Neural progenitor cell (in vitro differentiated cells): Measurements from ENCODE around the gene ANKS1B. TPM values are rescaled to one million over a fixed set of nuclear protein-coding genes. Genes with fewer than 3 reads are reported as not detected.

Experiments used
- DNase-seq: peaks from one replicate; pipeline ENCODE4 v3.0.0-alpha.2; 2016; ENCODE audit warnings: low spot score
- H2AFZ ChIP-seq: fragments of 200-600 bp; sonication (generic); replicated peaks from 2 replicates; pipeline ENCODE4 v1.6.1; 2016; ENCODE audit warnings: antibody characterized with exemption
- H3F3A ChIP-seq: fragments of 200-600 bp; sonication (generic); 2 replicates; pipeline ENCODE4 v1.6.1; 2016; ENCODE audit warnings: antibody characterized with exemption, low read depth
- H3K27ac ChIP-seq: fragments of 200-600 bp; sonication (generic); 2 replicates; pipeline ENCODE4 v1.5.1; 2016; ENCODE audit warnings: mild to moderate bottlenecking
- H3K27me3 ChIP-seq: fragments of 200-600 bp; sonication (generic); 2 replicates; pipeline ENCODE4 v1.6.1; 2016; ENCODE audit warnings: mild to moderate bottlenecking, moderate library complexity
- H3K36me3 ChIP-seq: fragments of 200-600 bp; sonication (generic); 2 replicates; pipeline ENCODE4 v1.5.1; 2016
- H3K4me1 ChIP-seq: fragments of 200-600 bp; sonication (generic); 2 replicates; pipeline ENCODE4 v1.6.1; 2016; ENCODE audit warnings: mixed run types
- H3K4me2 ChIP-seq: fragments of 200-600 bp; sonication (generic); 2 replicates; pipeline ENCODE4 v1.6.1; 2016
- H3K4me3 ChIP-seq: fragments of 200-600 bp; sonication (generic); 2 replicates; pipeline ENCODE4 v1.5.1; 2016
- H3K79me2 ChIP-seq: fragments of 200-600 bp; sonication (generic); 2 replicates; pipeline ENCODE4 v1.6.1; 2016; ENCODE audit warnings: low read depth
- H3K9ac ChIP-seq: fragments of 200-600 bp; sonication (generic); 2 replicates; pipeline ENCODE4 v1.6.1; 2016
- H3K9me3 ChIP-seq: fragments of 200-600 bp; sonication (generic); 2 replicates; pipeline ENCODE4 v1.5.1; 2016; ENCODE audit warnings: low read depth
- H4K20me1 ChIP-seq: fragments of 200-600 bp; sonication (generic); 2 replicates; pipeline ENCODE4 v1.6.1; 2016; ENCODE audit warnings: low read depth
- H3K27ac Mint-ChIP-seq: 3 replicates; pipeline ENCODE4 v1.8.0; 2021; ENCODE audit warnings: mixed read lengths
- H3K27me3 Mint-ChIP-seq: 2 replicates; pipeline ENCODE4 v1.8.0; 2022; ENCODE audit warnings: low read depth, mild to moderate bottlenecking, inconsistent platforms, moderate library complexity, mixed read lengths; ENCODE audit not compliant: insufficient read depth
- H3K36me3 Mint-ChIP-seq: 3 replicates; pipeline ENCODE4 v1.8.0; 2021; ENCODE audit warnings: mixed read lengths
- H3K4me1 Mint-ChIP-seq: 3 replicates; pipeline ENCODE4 v1.8.0; 2021; ENCODE audit warnings: mixed read lengths
- H3K4me3 Mint-ChIP-seq: 3 replicates; pipeline ENCODE4 v1.8.0; 2021; ENCODE audit warnings: mild to moderate bottlenecking, moderate library complexity, mixed read lengths
- H3K9me3 Mint-ChIP-seq: 3 replicates; pipeline ENCODE4 v1.8.0; 2020; ENCODE audit warnings: mixed read lengths
- EZH2 ChIP-seq: fragments of 200-600 bp; sonication (generic); IDR thresholded peaks from 2 replicates; pipeline ENCODE4 v1.6.1; 2017; ENCODE audit warnings: antibody characterized with exemption, mild to moderate bottlenecking, moderate library complexity
- EZH2phosphoT487 ChIP-seq: fragments of 200-600 bp; sonication (generic); IDR thresholded peaks from 2 replicates; pipeline ENCODE4 v1.6.1; 2017; ENCODE audit warnings: antibody characterized with exemption
- total RNA-seq: library from RNA; depleted of rRNA; stranded (reverse); fragments of >200 nt; gene quantifications from 2 replicates; pipeline ENCODE4 v1.2.3, GENCODE V29; 2015; ENCODE audit warnings: low replicate concordance
- TF ChIP-seq, protein P1 (sequence below): fragments of 200-600 bp; sonication (generic); IDR thresholded peaks from 2 replicates; pipeline ENCODE4 v1.5.1; 2017; ENCODE audit warnings: antibody characterized with exemption, mild to moderate bottlenecking

Gene ANKS1B
- total RNA-seq, 1 donor from 2014 or later = 7.9 TPM

DNA sequence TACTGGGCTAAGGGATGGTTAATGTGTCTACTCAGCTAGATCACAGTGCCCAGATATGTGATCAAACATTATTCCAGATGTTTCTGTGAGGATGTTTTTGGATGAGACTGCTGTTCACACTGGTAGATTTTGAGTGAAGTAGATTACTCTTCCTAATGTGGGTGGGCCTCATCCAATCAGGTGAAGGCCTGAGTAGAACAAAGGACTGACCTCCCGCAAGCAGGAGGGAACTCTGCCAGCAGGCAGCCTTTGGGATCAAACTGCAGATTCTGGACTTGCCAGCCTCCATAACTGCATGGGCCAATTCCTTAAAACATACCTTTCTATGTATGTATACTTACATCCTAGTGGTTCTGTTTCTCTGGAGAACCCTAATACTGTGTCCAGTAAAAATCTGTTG, 1120.4 kb downstream of the ANKS1B start:
- H3K27me3 Mint-ChIP-seq = no peaks in the 10 kb centered on the region
- no peaks in the 10 kb centered on the region for H4K20me1 ChIP-seq

DNA sequence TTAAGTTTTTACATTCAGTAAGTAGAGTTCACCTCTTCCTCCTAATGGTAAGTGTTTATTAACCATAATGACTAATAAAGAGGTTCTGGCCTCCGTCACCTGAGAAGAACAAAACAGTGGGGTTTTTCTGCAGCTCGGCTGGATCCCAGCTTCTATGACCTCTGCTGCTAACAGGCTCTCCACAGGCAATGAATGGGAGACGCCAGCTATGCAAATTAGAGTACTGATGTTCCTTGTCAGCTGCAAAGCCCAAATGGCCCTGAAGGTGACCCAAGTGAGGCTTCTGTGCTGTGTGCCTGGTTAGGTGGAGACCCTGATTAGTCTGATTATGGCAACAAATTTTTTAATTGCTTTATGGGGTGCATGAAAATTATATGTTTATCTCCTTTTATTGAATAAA, 1121.6 kb downstream of the ANKS1B start:
- Histone ChIP-seq H3K79me2 (no peaks in the 10 kb centered on the region), H3K4me2 (peak overlapping the region; percentile 45), H2AFZ (no peak overlapping the region), H3F3A (no peaks in the 10 kb centered on the region), H3K4me1 (peaks cover 34% of the 10 kb centered on the region), H3K9ac (no peak overlapping the region), H3K9me3 (no peaks in the 10 kb centered on the region), H4K20me1 (no peaks in the 10 kb centered on the region), H3K27me3 (no peaks in the 10 kb centered on the region), H3K4me3 (no peak overlapping the region), H3K27ac (no peak overlapping the region), H3K36me3 (no peaks in the 10 kb centered on the region)
- peaks cover 2% of the 10 kb centered on the region for H3K9me3 Mint-ChIP-seq
- H3K4me3 Mint-ChIP-seq = no peak overlapping the region
- DNase-seq = peak; percentile 57
- no peaks in the 10 kb centered on the region for H3K27me3 Mint-ChIP-seq
- TF ChIP-seq EZH2 (no peak), EZH2phosphoT487 (no peak)
- TF ChIP-seq, protein P1, sequence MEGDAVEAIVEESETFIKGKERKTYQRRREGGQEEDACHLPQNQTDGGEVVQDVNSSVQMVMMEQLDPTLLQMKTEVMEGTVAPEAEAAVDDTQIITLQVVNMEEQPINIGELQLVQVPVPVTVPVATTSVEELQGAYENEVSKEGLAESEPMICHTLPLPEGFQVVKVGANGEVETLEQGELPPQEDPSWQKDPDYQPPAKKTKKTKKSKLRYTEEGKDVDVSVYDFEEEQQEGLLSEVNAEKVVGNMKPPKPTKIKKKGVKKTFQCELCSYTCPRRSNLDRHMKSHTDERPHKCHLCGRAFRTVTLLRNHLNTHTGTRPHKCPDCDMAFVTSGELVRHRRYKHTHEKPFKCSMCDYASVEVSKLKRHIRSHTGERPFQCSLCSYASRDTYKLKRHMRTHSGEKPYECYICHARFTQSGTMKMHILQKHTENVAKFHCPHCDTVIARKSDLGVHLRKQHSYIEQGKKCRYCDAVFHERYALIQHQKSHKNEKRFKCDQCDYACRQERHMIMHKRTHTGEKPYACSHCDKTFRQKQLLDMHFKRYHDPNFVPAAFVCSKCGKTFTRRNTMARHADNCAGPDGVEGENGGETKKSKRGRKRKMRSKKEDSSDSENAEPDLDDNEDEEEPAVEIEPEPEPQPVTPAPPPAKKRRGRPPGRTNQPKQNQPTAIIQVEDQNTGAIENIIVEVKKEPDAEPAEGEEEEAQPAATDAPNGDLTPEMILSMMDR = no peak
- no peak overlapping the region for H3K27ac Mint-ChIP-seq
- peaks cover 20% of the 10 kb centered on the region for H3K4me1 Mint-ChIP-seq
- H3K36me3 Mint-ChIP-seq = no peaks in the 10 kb centered on the region

More for the DNA sequence above, 1120.4 kb downstream of the ANKS1B start:
- no peaks in the 10 kb centered on the region for H3K36me3 Mint-ChIP-seq
- no peak overlapping the region for H3K27ac Mint-ChIP-seq
- H3F3A ChIP-seq = no peaks in the 10 kb centered on the region
- no peak overlapping the region for H3K9ac ChIP-seq
- H3K9me3 ChIP-seq = no peaks in the 10 kb centered on the region
- DNase-seq = no peak
- H3K79me2 ChIP-seq = no peaks in the 10 kb centered on the region
- H3K4me1 Mint-ChIP-seq = peaks cover 20% of the 10 kb centered on the region
- peaks cover 34% of the 10 kb centered on the region for H3K4me1 ChIP-seq
- no peaks in the 10 kb centered on the region for H3K27me3 ChIP-seq
- H3K4me3 ChIP-seq = no peak overlapping the region
- H2AFZ ChIP-seq = no peak overlapping the region
- H3K4me2 ChIP-seq = no peak overlapping the region
- H3K36me3 ChIP-seq = no peaks in the 10 kb centered on the region
- H3K27ac ChIP-seq = no peak overlapping the region
- TF ChIP-seq EZH2 = no peak
- H3K9me3 Mint-ChIP-seq = peaks cover 2% of the 10 kb centered on the region
- H3K4me3 Mint-ChIP-seq = no peak overlapping the region

DNA sequence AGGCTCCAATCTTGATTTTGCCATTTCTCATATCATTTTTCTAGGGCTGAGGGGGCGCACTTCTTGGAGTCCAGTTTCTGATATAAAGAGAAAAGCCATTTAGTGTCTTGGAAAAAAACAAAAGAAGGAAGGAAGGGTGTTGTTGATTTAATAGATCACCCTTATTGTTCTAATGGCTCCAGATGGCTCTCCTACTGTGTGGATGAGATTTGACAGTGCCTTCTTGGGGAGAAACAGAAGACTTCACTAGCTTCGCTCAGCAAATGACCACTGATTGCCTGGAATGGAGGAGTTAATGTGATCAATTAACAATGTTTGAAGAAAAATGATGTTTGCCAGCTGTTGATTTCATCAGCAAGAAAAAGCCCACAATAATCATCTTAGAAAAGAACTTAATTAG, 1123.5 kb downstream of the ANKS1B start:
- Histone ChIP-seq H3K27me3 (no peaks in the 10 kb centered on the region), H3K9me3 (no peaks in the 10 kb centered on the region), H3K4me1 (peaks cover 43% of the 10 kb centered on the region), H3K79me2 (no peaks in the 10 kb centered on the region), H3K9ac (no peak overlapping the region), H3K36me3 (no peaks in the 10 kb centered on the region), H3K4me2 (peak overlapping the region; percentile 7), H3K27ac (no peak overlapping the region), H2AFZ (no peak overlapping the region), H3K4me3 (no peak overlapping the region), H4K20me1 (no peaks in the 10 kb centered on the region), H3F3A (peaks cover 13% of the 10 kb centered on the region)
- TF ChIP-seq EZH2phosphoT487 = no peak
- TF ChIP-seq EZH2 = no peak
- TF ChIP-seq, protein P1 = no peak
- H3K4me1 Mint-ChIP-seq = peaks cover 37% of the 10 kb centered on the region
- H3K27me3 Mint-ChIP-seq = no peaks in the 10 kb centered on the region
- H3K27ac Mint-ChIP-seq = no peak overlapping the region
- no peak for DNase-seq
- H3K4me3 Mint-ChIP-seq = no peak overlapping the region
- H3K9me3 Mint-ChIP-seq = peaks cover 2% of the 10 kb centered on the region
- no peaks in the 10 kb centered on the region for H3K36me3 Mint-ChIP-seq

DNA sequence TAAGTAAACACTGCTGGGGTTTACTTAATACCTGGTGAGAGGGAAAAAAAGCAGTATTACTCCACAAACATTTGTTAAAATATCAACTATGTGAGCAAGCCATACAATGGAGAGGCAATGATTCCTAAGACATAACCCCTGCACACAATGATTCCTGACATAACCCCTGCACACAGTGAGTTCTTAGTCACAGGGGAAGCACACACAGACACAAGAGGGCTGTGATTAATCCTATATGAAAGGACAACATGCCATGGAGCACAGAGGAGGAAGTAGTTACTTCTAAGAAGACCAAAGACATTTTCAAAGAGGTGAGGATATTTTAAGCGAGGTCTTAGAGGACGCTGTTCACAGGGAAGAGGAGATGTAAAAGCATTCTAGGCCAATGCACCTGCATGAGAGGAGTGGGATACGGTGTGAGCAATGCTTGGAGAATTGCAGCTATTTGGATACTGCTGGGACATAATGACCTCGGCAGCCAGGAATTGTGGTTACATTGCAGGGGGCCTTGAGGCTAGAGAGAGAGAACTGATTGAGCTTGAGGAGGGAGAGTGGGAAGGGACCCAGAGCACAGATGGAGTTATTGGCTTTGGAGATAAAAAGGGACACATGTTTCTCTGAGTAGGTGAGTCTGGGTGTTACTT, 1127.7 kb downstream of the ANKS1B start:
- peak overlapping the region; percentile 25 for H3K27ac ChIP-seq
- peak; percentile 44 for DNase-seq
- peaks cover 27% of the 10 kb centered on the region for H3K4me1 Mint-ChIP-seq

More for the DNA sequence above, 1127.7 kb downstream of the ANKS1B start:
- peaks cover 30% of the 10 kb centered on the region for H3K4me1 ChIP-seq
- peaks cover 14% of the 10 kb centered on the region for H3F3A ChIP-seq
- H3K27me3 ChIP-seq = no peaks in the 10 kb centered on the region
- H4K20me1 ChIP-seq = no peaks in the 10 kb centered on the region
- Mint-ChIP-seq H3K4me3 (no peak overlapping the region), H3K27ac (no peak overlapping the region), H3K9me3 (no peaks in the 10 kb centered on the region), H3K36me3 (no peaks in the 10 kb centered on the region), H3K27me3 (no peaks in the 10 kb centered on the region)
- no peak overlapping the region for H3K9ac ChIP-seq
- no peaks in the 10 kb centered on the region for H3K36me3 ChIP-seq
- H3K79me2 ChIP-seq = no peaks in the 10 kb centered on the region
- H3K4me2 ChIP-seq = peak overlapping the region; percentile 52
- no peak overlapping the region for H3K4me3 ChIP-seq
- TF ChIP-seq EZH2 (no peak), EZH2phosphoT487 (no peak)
- TF ChIP-seq, protein P1 = no peak
- H2AFZ ChIP-seq = no peak overlapping the region
- H3K9me3 ChIP-seq = no peaks in the 10 kb centered on the region
